WERI-Rb-1 (cell line): ENCODE measurements around the gene GDF11.

Experiments
- DNase-seq: peaks from one replicate; pipeline ENCODE4 v3.0.0-alpha.2; 2020
- H3K27ac ChIP-seq: fragments of 250-450 bp; sonication (Bioruptor Pico); 2 replicates; pipeline ENCODE4 v1.5.1; 2020; ENCODE audit warnings: mild to moderate bottlenecking, moderate library complexity
- H3K27me3 ChIP-seq: fragments of 250-450 bp; sonication (Bioruptor Pico); 2 replicates; pipeline ENCODE4 v1.5.1; 2021; ENCODE audit warnings: mild to moderate bottlenecking, low read depth, moderate library complexity; ENCODE audit not compliant: insufficient read depth, severe bottlenecking
- H3K36me3 ChIP-seq: fragments of 250-450 bp; sonication (Bioruptor Pico); 2 replicates; pipeline ENCODE4 v1.5.1; 2020; ENCODE audit warnings: mild to moderate bottlenecking, moderate library complexity
- H3K4me3 ChIP-seq: 2 replicates; pipeline ENCODE4 v1.5.1; 2011; ENCODE audit warnings: low read depth, mild to moderate bottlenecking, control low read depth, low read length
- H3K9me3 ChIP-seq: fragments of 250-450 bp; sonication (Bioruptor Pico); 2 replicates; pipeline ENCODE4 v1.5.1; 2021; ENCODE audit warnings: mild to moderate bottlenecking, moderate library complexity; ENCODE audit not compliant: severe bottlenecking
- CTCF ChIP-seq: IDR thresholded peaks from 2 replicates; pipeline ENCODE4 v1.5.1; 2011; ENCODE audit warnings: low read depth, mild to moderate bottlenecking, control low read depth, inconsistent platforms, low read length

Gene GDF11

GRCh38 chr12:55765736-55766290, 22.9 kb downstream of the GDF11 start:
- H3K27ac ChIP-seq: no peak overlapping the region
- H3K4me3 ChIP-seq: no peak overlapping the region
- no peaks in the 10 kb centered on the region for H3K27me3 ChIP-seq
- no peak for TF ChIP-seq CTCF
- H3K36me3 ChIP-seq: peaks cover 40% of the 10 kb centered on the region
- H3K9me3 ChIP-seq: no peaks in the 10 kb centered on the region
- no peak for DNase-seq

GRCh38 chr12:55767156-55767555, 24.2 kb downstream of the GDF11 start:
- Histone ChIP-seq H3K9me3 (no peaks in the 10 kb centered on the region), H3K4me3 (no peak overlapping the region), H3K36me3 (peaks cover 40% of the 10 kb centered on the region), H3K27ac (no peak overlapping the region), H3K27me3 (no peaks in the 10 kb centered on the region)
- DNase-seq: no peak
- TF ChIP-seq CTCF: no peak

GRCh38 chr12:55771736-55772135, 28.8 kb downstream of the GDF11 start:
- H3K36me3 ChIP-seq: peaks cover 38% of the 10 kb centered on the region
- H3K9me3 ChIP-seq: no peaks in the 10 kb centered on the region
- no peak for DNase-seq
- no peak overlapping the region for H3K4me3 ChIP-seq
- no peak for TF ChIP-seq CTCF
- H3K27me3 ChIP-seq: no peaks in the 10 kb centered on the region
- H3K27ac ChIP-seq: no peak overlapping the region

GRCh38 chr12:55777856-55778255, 34.9 kb downstream of the GDF11 start:
- Histone ChIP-seq H3K36me3 (peaks cover 47% of the 10 kb centered on the region), H3K4me3 (no peak overlapping the region), H3K27me3 (no peaks in the 10 kb centered on the region), H3K27ac (no peak overlapping the region), H3K9me3 (no peaks in the 10 kb centered on the region)
- TF ChIP-seq CTCF: no peak
- DNase-seq: no peak

GRCh38 chr12:55780685-55781084, 37.8 kb downstream of the GDF11 start:
- H3K36me3 ChIP-seq: peaks cover 69% of the 10 kb centered on the region

More at GRCh38 chr12:55780685-55781084, 37.8 kb downstream of the GDF11 start:
- H3K27me3 ChIP-seq: no peaks in the 10 kb centered on the region
- H3K4me3 ChIP-seq: no peak overlapping the region
- H3K9me3 ChIP-seq: no peaks in the 10 kb centered on the region
- TF ChIP-seq CTCF: no peak
- no peak for DNase-seq
- no peak overlapping the region for H3K27ac ChIP-seq
